PC-9 (cell line): ENCODE data around the gene PPARGC1A.

Experiments used
- CTCF ChIP-seq: fragments of 200-600 bp; sonication (generic); conservative IDR thresholded peaks from 2 replicates; pipeline ENCODE4 v1.6.1; 2017; ENCODE audit warnings: mixed run types, antibody characterized with exemption, mild to moderate bottlenecking, moderate library complexity
- EZH2 ChIP-seq: fragments of 200-600 bp; sonication (generic); IDR thresholded peaks from 2 replicates; pipeline ENCODE4 v1.8.0; 2017; ENCODE audit warnings: antibody characterized with exemption, low read depth

- TF ChIP-seq CTCF = no peak
- no peak for TF ChIP-seq EZH2
Observed at GRCh38 chr4:23916282-23916681, 26.4 kb upstream of the PPARGC1A start.
